Spinal cord (tissue), 10 donors: Measurements from ENCODE around the gene AGBL1. TPM values are rescaled to one million over a fixed set of nuclear protein-coding genes. Genes with fewer than 3 reads are reported as not detected.

Experiments
- DNase-seq, 6 donors: peaks; one replicate each; pipeline versions ENCODE4 v3.0.0 to v3.0.0-alpha.2; 2013 to 2015; ENCODE audit warnings: low spot score in 6 of 6, low read depth in 4 of 6
- H3K27ac ChIP-seq: one replicate; pipeline ENCODE4 v1.5.1; 2013; ENCODE audit warnings: low read depth, low read length, control low read depth
- H3K27me3 ChIP-seq: one replicate; pipeline ENCODE4 v1.6.1; 2013; ENCODE audit warnings: low read length; ENCODE audit not compliant: control insufficient read depth, insufficient read depth
- H3K36me3 ChIP-seq: one replicate; pipeline ENCODE4 v1.6.1; 2013; ENCODE audit warnings: low read length; ENCODE audit not compliant: control insufficient read depth, insufficient read depth
- H3K4me1 ChIP-seq: one replicate; pipeline ENCODE4 v1.6.1; 2013; ENCODE audit warnings: low read length; ENCODE audit not compliant: control insufficient read depth, insufficient read depth
- H3K4me3 ChIP-seq: one replicate; pipeline ENCODE4 v1.5.1; 2013; ENCODE audit warnings: low read depth, low read length, control low read depth
- H3K9me3 ChIP-seq: one replicate; pipeline ENCODE4 v1.6.1; 2013; ENCODE audit warnings: low read length; ENCODE audit not compliant: control insufficient read depth, insufficient read depth
- WGBS: methylation state at CpG from one replicate; pipeline ENCODE4 v1.1.5; 2013; ENCODE audit warnings: missing lambda C conversion rate; ENCODE audit not compliant: insufficient coverage; 5-methylcytosine and 5-hydroxymethylcytosine counted together
- polyA plus RNA-seq, 2 donors: library from polyadenylated mRNA; unstranded; fragments of 120-200 nt; gene quantifications; one replicate each; pipeline ENCODE4 v1.2.1, GENCODE V29; 2013; ENCODE audit not compliant: insufficient read length in 2 of 2
- total RNA-seq, 2 donors: library from RNA; depleted of rRNA in 1 of 2; stranded (reverse); fragments of 120-200 nt in 1 of 2; fragments of >200 nt in 1 of 2; gene quantifications; one replicate each; pipeline versions ENCODE4 v1.2.3 to v1.2.4, GENCODE V29; 2013 to 2014
- donor health status: healthy.

Gene AGBL1
- total and polyA plus RNA-seq, 4 donors: 0.33 to 1.1 (median 0.45) TPM

DNA sequence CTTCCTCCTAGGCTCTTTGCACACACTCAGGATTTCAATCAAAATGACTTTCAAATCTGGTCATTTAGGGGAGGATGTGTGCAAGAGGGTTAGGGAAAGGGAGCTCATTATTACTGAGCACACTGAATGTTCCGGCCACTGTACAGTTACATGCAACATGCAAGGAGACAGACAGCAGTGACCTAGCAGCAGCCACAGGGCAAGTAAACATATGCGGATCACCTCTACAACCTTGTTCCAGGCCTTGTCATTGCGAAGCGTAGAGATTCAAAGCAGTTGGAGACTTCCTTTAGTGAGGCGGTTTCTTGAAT, 837.6 kb downstream of the AGBL1 start:
- 43% methylated on average over 3 of the region's 5 CpGs for WGBS

GRCh38 chr15:86919581-86919980, 839.9 kb downstream of the AGBL1 start:
- no peaks in the 10 kb centered on the region for H3K36me3 ChIP-seq
- no peak overlapping the region for H3K27ac ChIP-seq
- H3K27me3 ChIP-seq: no peaks in the 10 kb centered on the region
- 56% methylated on average over 3 of the region's 4 CpGs for WGBS
- DNase-seq: no peak
- no peak overlapping the region for H3K4me3 ChIP-seq
- H3K4me1 ChIP-seq: peaks cover 27% of the 10 kb centered on the region
- H3K9me3 ChIP-seq: no peaks in the 10 kb centered on the region

More for the DNA sequence above, 837.6 kb downstream of the AGBL1 start:
- H3K27ac ChIP-seq: peak overlapping the region; percentile 77
- H3K4me3 ChIP-seq: no peak overlapping the region
- no peaks in the 10 kb centered on the region for H3K36me3 ChIP-seq
- peaks cover 27% of the 10 kb centered on the region for H3K4me1 ChIP-seq
- no peaks in the 10 kb centered on the region for H3K27me3 ChIP-seq
- peak in 1 of 6 donors; percentile 47 for DNase-seq
- H3K9me3 ChIP-seq: no peaks in the 10 kb centered on the region

DNA sequence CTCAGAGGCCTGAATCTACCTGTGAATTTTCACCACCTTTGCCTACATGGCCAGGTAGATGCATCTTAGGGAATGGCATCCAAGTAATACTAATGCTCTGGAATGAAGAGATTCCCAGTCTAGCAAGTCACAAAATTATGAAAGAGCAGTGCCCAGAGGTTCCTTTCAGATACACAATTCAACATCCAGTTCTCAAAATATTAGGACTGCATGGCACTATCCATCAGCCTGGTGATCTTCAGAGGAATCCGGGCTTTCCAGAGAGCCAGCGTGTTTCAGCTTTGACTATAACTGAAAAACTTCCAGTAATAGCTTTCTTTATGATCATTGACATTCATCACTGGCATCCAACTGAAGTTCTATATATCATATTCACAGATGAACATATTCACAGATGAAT, 849.8 kb downstream of the AGBL1 start:
- Histone ChIP-seq H3K4me1 (no peaks in the 10 kb centered on the region), H3K36me3 (no peaks in the 10 kb centered on the region), H3K27me3 (no peaks in the 10 kb centered on the region), H3K9me3 (no peaks in the 10 kb centered on the region), H3K27ac (no peak overlapping the region), H3K4me3 (no peak overlapping the region)
- DNase-seq: no peak
- 100% methylated on average over 2 of the region's 2 CpGs for WGBS

GRCh38 chr15:86932456-86932855, 852.8 kb downstream of the AGBL1 start:
- Histone ChIP-seq H3K4me3 (no peak overlapping the region), H3K27ac (no peak overlapping the region), H3K4me1 (no peaks in the 10 kb centered on the region), H3K36me3 (no peaks in the 10 kb centered on the region), H3K9me3 (no peaks in the 10 kb centered on the region), H3K27me3 (no peaks in the 10 kb centered on the region)
- WGBS: no CpG with 5 or more reads among the region's 4 CpGs
- DNase-seq: peak in 1 of 6 donors; percentile 6

GRCh38 chr15:86935841-86936240, 856.2 kb downstream of the AGBL1 start:
- no peak for DNase-seq
- Histone ChIP-seq H3K36me3 (no peaks in the 10 kb centered on the region), H3K27me3 (no peaks in the 10 kb centered on the region), H3K4me3 (no peak overlapping the region), H3K9me3 (no peaks in the 10 kb centered on the region), H3K4me1 (no peaks in the 10 kb centered on the region), H3K27ac (no peak overlapping the region)
- 56% methylated on average over 6 of the region's 8 CpGs for WGBS

GRCh38 chr15:86942285-86942684, 862.6 kb downstream of the AGBL1 start:
- Histone ChIP-seq H3K4me3 (no peak overlapping the region), H3K27me3 (no peaks in the 10 kb centered on the region), H3K36me3 (no peaks in the 10 kb centered on the region), H3K9me3 (no peaks in the 10 kb centered on the region), H3K27ac (no peak overlapping the region), H3K4me1 (no peaks in the 10 kb centered on the region)
- no peak for DNase-seq
- 94% methylated on average over 2 of the region's 3 CpGs for WGBS

DNA sequence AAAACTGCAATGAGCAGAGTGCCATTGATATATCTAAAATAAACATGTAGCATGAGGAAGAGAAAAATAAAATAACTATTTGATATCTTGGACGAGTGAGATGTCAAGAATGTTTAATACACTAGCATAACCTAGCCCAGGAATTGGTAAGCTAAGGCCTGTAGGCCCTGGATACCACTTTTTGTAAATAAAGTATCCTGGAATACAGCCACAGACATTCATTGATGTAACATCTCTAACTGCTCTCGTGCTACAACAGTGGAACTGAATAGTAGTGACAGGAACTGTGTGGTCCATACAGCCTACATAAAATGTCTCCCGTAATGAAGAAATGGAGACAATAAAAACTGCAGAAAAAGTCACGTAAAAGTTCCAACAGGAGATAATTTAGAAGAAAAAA, 869.0 kb downstream of the AGBL1 start:
- no peaks in the 10 kb centered on the region for H3K36me3 ChIP-seq
- H3K4me1 ChIP-seq: no peaks in the 10 kb centered on the region
- no peak for DNase-seq
- H3K27me3 ChIP-seq: no peaks in the 10 kb centered on the region
- H3K9me3 ChIP-seq: no peaks in the 10 kb centered on the region
- WGBS: no CpG with 5 or more reads among the region's 4 CpGs
- H3K27ac ChIP-seq: no peak overlapping the region
- H3K4me3 ChIP-seq: no peak overlapping the region

DNA sequence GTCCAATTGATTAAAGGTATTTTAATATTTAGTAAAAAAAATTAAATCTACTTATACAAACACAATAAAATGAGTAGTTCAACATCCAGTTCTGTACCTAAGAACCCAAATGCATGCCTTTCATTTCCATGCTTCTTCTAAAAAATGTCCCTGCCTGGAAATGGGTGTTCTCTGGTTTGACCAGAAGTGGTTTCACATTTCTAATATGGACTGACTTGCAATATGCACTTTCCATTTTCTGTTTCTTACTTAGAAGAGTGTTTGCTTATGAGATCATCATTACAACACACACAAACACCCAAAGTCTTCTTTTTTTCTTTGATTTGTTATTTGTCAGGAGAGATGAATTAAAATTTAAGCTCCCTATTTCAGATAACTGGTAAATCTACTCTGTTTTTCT, 879.6 kb downstream of the AGBL1 start:
- Histone ChIP-seq H3K4me3 (no peak overlapping the region), H3K4me1 (no peaks in the 10 kb centered on the region), H3K9me3 (no peaks in the 10 kb centered on the region), H3K36me3 (no peaks in the 10 kb centered on the region), H3K27me3 (no peaks in the 10 kb centered on the region), H3K27ac (no peak overlapping the region)
- no peak for DNase-seq

- Histone ChIP-seq H3K27ac (no peak overlapping the region), H3K4me3 (no peak overlapping the region), H3K9me3 (no peaks in the 10 kb centered on the region), H3K4me1 (no peaks in the 10 kb centered on the region), H3K36me3 (no peaks in the 10 kb centered on the region), H3K27me3 (no peaks in the 10 kb centered on the region)
- 100% methylated on average over 1 of the region's 3 CpGs for WGBS
- DNase-seq: no peak
These were observed 882.0 kb downstream of the AGBL1 start for GRCh38 chr15:86961669-86962068.

- DNase-seq: no peak
- H3K27me3 ChIP-seq: no peaks in the 10 kb centered on the region
- H3K27ac ChIP-seq: no peak overlapping the region
- no peaks in the 10 kb centered on the region for H3K4me1 ChIP-seq
- H3K4me3 ChIP-seq: no peak overlapping the region
- H3K36me3 ChIP-seq: no peaks in the 10 kb centered on the region
- no CpG with 5 or more reads among the region's 1 CpG for WGBS
- H3K9me3 ChIP-seq: no peaks in the 10 kb centered on the region
These were observed 884.6 kb downstream of the AGBL1 start for GRCh38 chr15:86964271-86964670.
